Stimulated activated CD4-positive, alpha-beta T cell treated with anti-CD3 and anti-CD28 coated beads, TNF-alpha, amount 100 ng/mL, for 4 hours (primary cell): Measurements from ENCODE around the gene KIF20B.
"Not testable (repeated sequence)": the region's sequence is repeated elsewhere in the genome, so short reads cannot be mapped to it uniquely, and the experiment has no call there.

Experiments used
- DNase-seq, 3 experiments: peaks; one replicate each; pipeline ENCODE4 v3.0.0-alpha.2; 2020; ENCODE audit warnings: low read depth in 3 of 3

Gene KIF20B

DNA sequence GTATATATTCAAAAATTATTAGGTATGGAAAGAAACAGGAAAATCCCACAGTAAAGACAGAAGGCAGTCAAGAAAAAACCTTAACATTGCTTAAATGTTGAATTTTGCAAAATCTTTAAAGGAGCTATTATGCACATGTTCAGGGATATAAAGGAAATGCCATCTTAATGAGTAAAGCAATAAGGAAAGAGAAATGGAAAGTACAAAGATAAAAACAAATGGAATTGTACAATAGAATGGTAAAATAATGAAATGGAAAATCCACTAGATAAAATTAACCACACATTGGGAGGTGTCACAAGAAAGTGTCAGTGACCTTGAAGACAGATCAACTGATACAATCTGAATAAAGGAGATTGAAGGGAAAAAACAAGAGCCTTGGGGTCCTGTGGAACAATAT is 82.0 kb downstream of the KIF20B start:
- DNase-seq, result no peak

DNA sequence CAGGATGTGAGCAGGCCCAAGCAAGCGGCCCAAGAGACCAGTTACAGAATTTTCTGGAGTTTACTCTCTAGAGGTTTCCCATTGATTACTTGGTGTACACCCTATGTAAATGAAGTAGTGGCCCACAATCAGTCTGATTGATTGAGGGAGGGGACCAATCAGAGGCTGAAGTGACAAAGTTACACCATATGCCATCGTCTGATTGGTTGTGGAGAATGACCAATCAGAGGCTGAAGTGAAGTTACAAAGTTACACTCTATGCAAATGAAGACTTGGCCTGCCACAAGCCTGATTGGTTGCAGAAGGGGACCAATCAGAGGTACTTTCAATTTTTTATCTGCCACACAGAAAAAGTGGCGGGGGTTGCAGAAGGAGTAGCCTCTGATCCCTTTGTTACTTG is 83.7 kb downstream of the KIF20B start:
- no peak for DNase-seq

DNA sequence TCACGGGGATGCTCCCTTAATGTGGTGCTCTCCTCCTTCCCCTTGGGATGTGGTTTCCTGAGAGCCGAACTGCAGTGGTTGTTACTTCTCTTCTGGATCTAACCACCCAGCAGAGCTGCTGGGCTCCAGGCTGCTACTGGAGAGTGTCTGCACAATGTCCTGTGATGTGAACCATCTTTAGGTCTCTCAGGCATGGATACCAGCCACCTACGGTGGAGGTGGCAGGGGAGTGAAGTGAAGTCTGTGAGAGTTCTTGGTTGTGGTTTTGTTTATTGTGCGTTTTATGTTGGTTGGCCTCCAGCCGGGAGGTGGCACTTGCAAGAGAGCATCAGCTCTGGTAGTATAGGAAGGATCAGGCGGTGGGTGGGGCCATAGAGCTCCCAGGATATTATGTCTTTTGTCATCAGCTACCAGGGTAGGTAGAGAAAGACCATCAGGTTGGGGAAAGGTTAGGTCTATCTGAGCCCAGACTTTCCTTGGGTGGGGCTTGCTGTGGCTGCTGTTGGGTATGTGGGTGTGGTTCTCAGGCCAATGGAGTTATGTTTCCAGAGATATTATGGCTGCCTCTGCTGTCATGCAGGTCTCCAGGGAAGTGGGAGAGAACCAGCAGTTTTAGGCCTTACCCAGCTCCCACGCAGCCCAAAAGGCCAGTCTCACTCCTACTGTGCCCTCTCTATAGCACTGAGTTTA is 87.9 kb downstream of the KIF20B start:
- no peak for DNase-seq

DNA sequence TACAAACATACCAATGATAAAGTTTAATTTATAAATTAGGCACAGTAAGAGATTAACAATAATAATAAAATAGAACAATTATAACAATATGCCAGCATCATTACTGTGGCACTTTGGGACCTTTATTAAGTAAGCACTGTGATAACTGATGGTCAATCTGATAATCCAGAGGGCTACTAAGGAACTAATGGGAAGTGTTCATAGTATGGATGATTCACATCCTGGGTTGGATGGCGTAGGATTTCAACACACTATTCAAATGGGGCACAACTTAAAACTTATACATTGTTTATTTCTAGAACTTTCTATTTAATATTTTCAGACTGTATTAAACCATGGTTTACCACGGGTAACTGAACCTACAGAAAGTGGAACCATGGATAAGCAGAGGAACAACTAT is 90.8 kb downstream of the KIF20B start:
- DNase-seq, result no peak

DNA sequence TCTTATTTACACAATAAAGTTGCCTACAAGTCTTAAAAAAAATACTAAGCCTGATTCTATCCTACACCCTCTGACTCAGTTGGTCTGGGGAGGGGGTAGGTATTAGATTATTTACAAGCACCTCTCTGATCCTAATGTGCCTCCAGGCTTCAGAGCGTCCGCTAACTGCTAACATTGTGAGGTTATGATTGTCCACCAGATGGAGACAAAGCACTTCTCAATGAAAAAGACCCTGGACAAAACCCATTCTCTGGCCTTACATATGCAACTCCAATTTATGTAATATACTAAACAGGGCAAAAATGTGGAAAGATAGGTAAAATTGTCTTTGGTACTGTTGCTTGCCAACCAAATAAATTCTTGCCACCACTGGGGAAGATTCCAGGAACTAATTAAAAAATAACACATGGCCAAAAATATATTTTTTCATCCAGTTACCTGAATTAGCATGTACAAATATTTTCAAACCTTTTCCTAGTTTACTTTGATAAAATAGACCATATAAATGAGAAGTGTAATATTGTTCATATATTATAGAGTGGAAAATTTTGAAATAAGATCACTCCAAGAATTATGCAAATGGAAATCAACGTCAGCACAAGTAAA is 92.4 kb downstream of the KIF20B start:
- DNase-seq, result peak in 1 of 3 experiments; percentile 4

DNA sequence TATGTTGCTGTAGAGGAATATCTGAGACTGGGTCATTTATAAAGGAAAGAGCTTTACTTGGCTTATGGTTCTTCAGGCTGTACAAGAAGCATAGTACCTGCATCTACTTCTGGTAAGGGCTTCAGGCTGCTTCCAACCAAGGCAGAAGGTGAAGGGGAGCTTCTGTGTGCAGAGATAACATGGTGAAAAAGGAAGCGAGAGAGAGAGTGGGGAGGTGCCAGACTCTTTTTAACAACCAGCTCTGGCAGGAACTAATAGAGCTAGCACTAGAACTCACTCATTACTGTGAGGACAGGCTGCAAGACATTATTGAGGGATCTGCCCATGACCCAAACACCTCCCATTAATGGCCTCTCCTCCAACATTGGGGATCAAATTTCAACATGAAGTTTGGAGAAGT is 94.5 kb downstream of the KIF20B start:
- no peak for DNase-seq

DNA sequence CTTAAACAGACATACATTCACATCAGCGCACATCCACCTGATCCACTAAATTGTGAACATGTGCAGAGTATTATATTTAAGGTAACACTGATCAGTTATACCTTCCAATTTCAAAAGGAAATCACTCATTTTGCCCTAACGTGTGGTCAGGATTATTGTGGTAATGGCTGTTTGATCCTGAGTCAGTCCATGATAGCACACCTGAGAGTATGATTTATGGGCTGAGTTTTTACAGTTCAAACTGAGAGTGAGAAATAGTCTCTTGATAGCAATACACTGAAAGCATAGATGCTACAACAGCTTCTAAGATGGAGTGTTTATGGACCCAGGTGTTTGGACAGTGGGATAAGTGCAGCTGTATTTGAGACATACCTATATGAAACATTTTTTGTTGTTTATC is 96.7 kb downstream of the KIF20B start:
- no peak for DNase-seq

DNA sequence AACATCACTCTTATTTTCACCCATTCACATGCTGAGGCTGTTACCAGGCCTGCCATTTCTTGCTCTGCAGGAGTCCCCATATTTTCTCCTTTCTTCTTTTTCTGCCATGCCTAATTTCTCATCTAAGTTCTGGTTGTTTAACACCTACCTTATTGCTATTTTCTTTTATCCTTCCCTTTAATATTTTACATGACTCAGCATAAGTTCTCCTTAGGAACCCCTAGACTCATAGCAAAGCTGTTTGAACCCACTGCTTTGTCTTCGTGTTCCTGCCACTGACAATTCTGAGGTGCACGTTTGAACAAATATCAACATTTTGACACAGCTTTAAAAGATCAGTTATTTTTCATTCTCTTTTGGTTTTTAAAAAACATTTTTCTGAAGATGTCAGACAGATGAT is 98.2 kb downstream of the KIF20B start:
- no peak for DNase-seq

DNA sequence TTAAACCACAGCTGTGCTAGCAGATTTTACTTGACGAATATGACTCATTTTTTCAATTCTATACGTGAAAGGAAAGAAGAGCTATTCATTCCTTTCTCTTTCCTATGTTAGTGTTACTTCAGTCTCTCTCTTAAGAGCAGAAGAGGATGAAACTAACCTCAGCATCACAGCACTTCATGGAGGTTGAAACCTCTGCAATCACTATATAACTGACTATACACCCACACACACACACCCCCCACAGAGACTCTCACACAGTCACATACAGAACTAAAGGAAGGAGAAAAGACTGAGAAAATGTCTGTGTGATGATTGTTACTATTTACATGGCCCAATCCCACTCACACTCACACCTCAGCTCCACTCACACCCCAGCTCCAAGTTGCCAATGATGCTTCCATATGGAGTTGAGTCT is 104.2 kb downstream of the KIF20B start:
- peak in 1 of 3 experiments; percentile 15 for DNase-seq

DNA sequence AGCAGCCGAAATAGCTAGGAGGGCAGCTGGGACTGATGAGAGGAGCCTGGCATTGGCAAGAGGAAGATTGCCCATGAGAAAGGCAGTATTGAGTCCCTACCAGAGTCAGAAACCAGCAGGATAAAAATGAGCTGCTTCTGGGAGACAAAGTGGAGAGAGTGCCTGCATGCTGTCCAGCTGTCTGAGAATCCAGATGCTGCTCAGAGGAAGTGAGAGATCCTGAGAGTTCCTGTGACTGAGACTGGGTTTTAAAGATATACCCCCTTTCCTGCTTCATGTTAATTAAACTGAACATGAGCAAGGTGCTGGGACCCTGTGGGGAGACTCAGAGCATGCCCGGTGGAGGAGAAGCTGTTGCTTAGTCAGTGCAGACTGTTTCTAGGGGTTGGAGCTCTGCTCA is 107.5 kb downstream of the KIF20B start:
- no peak for DNase-seq

DNA sequence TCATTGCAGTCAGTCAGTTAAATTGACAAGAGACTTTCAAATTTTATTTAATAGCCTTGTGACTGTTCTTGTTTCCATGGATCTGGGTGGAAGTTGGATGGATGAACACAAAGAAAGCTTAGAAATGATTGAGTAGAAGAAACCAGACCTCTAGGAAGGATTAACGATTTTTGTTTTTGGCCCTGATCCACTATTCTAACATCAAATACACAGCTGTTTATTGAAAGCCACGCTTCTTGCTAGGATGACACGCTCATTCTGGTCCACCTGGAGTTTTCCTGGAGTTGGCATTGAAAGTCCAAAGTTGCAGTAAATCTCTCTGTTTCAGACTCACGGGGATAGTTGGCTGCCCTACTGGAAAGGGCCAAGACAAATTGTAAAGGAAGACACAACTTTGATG is 108.4 kb downstream of the KIF20B start:
- DNase-seq, result no peak

DNA sequence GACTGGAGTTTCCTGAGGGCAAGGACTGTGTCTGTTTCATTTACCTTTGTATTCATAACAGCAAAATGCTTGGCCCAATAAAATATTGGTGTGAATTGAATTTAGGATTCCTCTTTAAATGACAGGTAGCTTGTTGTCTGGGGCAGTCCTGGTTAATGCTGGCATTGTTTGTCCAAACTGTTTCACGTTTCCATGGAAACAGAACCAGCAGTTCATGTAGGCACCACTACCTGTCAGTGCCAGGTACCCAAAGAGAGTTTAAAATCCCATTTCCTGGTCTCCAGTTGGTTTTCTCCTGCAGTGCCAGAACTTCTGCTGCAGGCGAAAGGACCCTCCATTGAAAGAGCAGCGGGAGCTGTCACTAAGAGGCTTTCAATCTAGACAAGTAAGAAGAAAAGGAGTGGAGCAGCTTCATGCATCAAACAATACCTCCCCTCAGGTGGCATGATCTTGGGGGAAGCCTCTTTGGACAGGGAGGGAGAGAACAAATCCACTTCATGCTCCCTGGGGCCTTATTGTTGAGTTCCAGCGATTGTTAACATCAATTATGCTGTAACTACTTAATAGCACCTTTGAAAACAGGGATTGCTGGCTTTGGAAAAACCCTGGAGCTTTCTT is 109.6 kb downstream of the KIF20B start:
- DNase-seq, result no peak

DNA sequence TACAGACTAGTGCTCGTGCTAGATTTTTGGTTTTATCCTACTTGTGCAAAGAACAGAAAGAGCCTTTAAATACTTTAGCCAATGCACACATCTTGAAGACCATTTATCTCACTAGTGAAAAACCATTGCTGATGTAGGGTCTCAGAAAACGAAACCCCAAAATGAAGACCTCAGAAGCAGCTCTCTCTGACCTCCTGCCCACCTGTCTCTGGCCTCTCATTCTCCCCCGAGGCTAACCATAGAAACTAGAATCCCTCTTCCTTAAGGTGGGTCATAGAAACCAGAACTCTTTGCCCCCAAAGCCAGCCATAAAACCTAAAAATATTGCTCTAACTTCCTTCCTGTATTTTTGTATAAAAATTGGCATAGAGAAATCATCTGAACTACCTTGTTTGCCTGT is 112.2 kb downstream of the KIF20B start:
- no peak for DNase-seq

DNA sequence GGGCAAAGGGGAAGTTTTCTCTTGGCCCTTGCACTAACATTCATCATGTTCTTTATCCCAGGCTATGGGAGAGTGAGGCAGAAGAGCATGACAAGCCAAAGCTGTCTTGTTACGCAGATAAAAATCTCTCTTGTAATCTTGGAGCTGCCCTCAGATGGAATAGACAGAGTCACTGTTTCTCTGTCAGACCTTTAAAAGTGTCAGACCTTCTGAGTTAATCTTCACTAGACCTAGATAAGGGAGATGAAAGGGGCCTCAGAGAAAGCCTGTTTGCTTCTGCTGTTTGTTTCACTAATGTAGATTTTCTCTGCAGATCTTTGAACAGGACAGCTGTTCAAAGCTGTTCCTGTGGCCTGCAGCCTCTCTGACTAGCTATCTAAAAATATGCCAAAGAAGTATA is 112.9 kb downstream of the KIF20B start:
- no peak for DNase-seq

DNA sequence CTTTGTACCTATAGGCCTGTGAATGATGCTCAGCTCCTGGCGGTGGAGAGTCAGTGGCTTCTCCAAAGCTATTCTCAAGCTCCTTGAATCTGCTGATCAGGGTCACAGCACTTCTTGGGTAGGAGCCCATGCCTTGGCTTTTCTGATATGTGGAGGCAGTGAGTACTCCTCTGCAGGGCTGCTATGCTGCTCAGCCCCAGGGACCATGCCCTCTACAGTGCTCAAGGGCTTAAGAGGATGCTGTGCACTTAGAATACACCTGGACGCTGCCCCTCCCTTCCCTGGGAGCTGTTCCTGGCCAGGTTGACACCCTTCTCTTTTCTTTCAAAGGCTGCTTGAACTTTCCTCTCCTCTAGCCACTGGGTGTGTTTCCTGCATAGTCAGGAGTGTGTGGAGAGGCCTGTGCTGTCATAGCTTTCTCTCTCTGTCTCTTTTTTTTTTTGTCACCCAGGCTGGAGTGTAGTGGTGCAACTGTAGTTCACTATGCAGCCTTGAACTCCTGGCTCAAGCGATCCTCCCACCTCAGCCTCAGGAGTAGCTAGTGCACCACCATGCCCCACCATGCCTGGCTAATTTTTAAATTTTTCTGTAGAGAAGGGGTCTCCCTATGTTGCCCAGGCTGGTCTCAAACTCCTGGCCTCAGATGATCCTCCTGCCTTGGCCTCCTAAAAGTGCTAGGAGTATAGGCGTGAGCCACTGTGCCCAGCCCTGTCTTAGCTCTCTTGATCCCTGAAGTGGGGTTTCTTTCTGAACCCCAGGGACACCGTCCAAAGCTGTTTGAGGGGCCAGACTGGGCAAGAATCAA is 113.9 kb downstream of the KIF20B start:
- no peak for DNase-seq

DNA sequence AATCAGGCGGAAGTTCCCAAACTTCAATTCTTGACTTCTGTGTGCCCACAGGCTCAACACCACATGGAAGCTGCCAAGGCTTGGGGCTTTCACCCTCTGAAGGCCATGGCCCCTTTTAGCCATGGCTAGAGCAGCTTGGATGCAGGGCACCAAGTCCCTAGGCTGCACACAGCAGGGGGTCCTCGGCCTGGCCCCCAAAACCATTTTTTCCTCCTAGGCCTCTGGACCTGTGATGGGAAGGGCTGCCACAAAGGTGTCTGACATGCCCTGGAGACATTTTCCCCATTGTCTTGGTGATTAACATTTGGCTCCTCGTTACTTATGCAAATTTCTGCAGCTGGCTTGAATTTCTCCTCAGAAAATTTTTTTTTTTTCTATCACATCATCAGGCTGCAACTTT is 117.6 kb downstream of the KIF20B start:
- not testable (repeated sequence) for DNase-seq
